Thoracic aorta (tissue), 2 donors: ENCODE results near the gene COX8A. TPM values are rescaled to one million over a fixed set of nuclear protein-coding genes. Genes with fewer than 3 reads are reported as not detected.

Experiments
- ATAC-seq: fragments of 150-250 bp; one replicate; pipeline ENCODE4 v1.8.0; 2017; ENCODE audit warnings: low read depth; ENCODE audit not compliant: insufficient number of reproducible peaks, low FRiP score
- DNase-seq: peaks from one replicate; pipeline ENCODE4 v3.0.0-alpha.2; 2020; ENCODE audit warnings: low spot score
- H3K27ac ChIP-seq, 2 donors: fragments of 200-600 bp; sonication (generic); 1 replicate in 1 of 2; 2 replicates in 1 of 2; pipeline ENCODE4 v1.5.1; 2016; ENCODE audit warnings: mild to moderate bottlenecking in 2 of 2, moderate library complexity in 2 of 2
- H3K27me3 ChIP-seq: fragments of 200-600 bp; sonication (generic); replicated peaks from 2 replicates; pipeline ENCODE4 v1.6.0; 2016; ENCODE audit warnings: mild to moderate bottlenecking; ENCODE audit not compliant: insufficient read depth
- H3K36me3 ChIP-seq: fragments of 200-600 bp; sonication (generic); one replicate; pipeline ENCODE4 v1.5.1; 2016
- H3K4me1 ChIP-seq, 2 donors: fragments of 200-600 bp; sonication (generic); 1 replicate in 1 of 2; 2 replicates in 1 of 2; pipeline versions ENCODE4 v1.5.1 to v1.6.0; 2016; ENCODE audit warnings: low read depth in 2 of 2, mild to moderate bottlenecking in 1 of 2; ENCODE audit not compliant: control insufficient read depth in 1 of 2
- H3K4me3 ChIP-seq: fragments of 200-600 bp; sonication (generic); 2 replicates; pipeline ENCODE4 v1.5.1; 2016; ENCODE audit warnings: mild to moderate bottlenecking
- H3K9me3 ChIP-seq: fragments of 200-600 bp; sonication (generic); 2 replicates; pipeline ENCODE4 v1.5.1; 2016
- CTCF ChIP-seq: fragments of 200-600 bp; sonication (generic); IDR thresholded peaks from one replicate; pipeline ENCODE4 v1.5.1; 2019; ENCODE audit warnings: antibody characterized with exemption
- total RNA-seq, 2 donors: library from RNA; depleted of rRNA; stranded (reverse); fragments of >200 nt; gene quantifications; one replicate each; pipeline versions ENCODE4 v1.1.0 to v1.2.3, GENCODE V29; 2016

The COX8A gene
- total RNA-seq, 2 donors from 2014 or later, result 178 to 469 TPM

- Histone ChIP-seq H3K4me1 (no peaks in the 10 kb centered on the region), H3K27me3 (no peaks in the 10 kb centered on the region), H3K36me3 (no peaks in the 10 kb centered on the region), H3K9me3 (no peaks in the 10 kb centered on the region), H3K27ac (no peak overlapping the region), H3K4me3 (no peak overlapping the region)
- DNase-seq (no peak), ATAC-seq (no peak)
- TF ChIP-seq CTCF, result no peak
Measured at GRCh38 chr11:64019106-64020037, 45.0 kb downstream of the COX8A start.

- ATAC-seq, result no peak
- TF ChIP-seq CTCF, result no peak
Measured at GRCh38 chr11:64020976-64021756, 46.7 kb downstream of the COX8A start.

GRCh38 chr11:64021757-64022093, 47.3 kb downstream of the COX8A start:
- Histone ChIP-seq H3K4me1 (no peaks in the 10 kb centered on the region), H3K27ac (no peak overlapping the region), H3K36me3 (no peaks in the 10 kb centered on the region), H3K9me3 (no peaks in the 10 kb centered on the region), H3K27me3 (no peaks in the 10 kb centered on the region), H3K4me3 (no peak overlapping the region)
- no peak for DNase-seq
- no peak for TF ChIP-seq CTCF
- no peak for ATAC-seq

More at GRCh38 chr11:64020976-64021756, 46.7 kb downstream of the COX8A start:
- Histone ChIP-seq H3K27me3 (no peaks in the 10 kb centered on the region), H3K4me1 (no peaks in the 10 kb centered on the region), H3K9me3 (no peaks in the 10 kb centered on the region), H3K4me3 (no peak overlapping the region), H3K36me3 (no peaks in the 10 kb centered on the region), H3K27ac (no peak overlapping the region)
- no peak for DNase-seq

GRCh38 chr11:64022125-64022784, 47.8 kb downstream of the COX8A start:
- H3K36me3 ChIP-seq, result no peaks in the 10 kb centered on the region
- no peak for DNase-seq
- H3K9me3 ChIP-seq, result no peaks in the 10 kb centered on the region
- H3K27ac ChIP-seq, result no peak overlapping the region
- H3K4me1 ChIP-seq, result no peaks in the 10 kb centered on the region
- no peak for ATAC-seq
- H3K27me3 ChIP-seq, result no peaks in the 10 kb centered on the region
- TF ChIP-seq CTCF, result no peak
- H3K4me3 ChIP-seq, result no peak overlapping the region
